ES-I3 (cell line): Measurements from ENCODE around the gene SELENON.

ENCODE experiments used
- H3K36me3 ChIP-seq: 2 replicates; pipeline ENCODE4 v1.6.1; 2013; ENCODE audit warnings: mild to moderate bottlenecking, low read length, control low read depth, moderate library complexity; ENCODE audit not compliant: insufficient read depth
- H3K4me1 ChIP-seq: 2 replicates; pipeline ENCODE4 v1.6.1; 2013; ENCODE audit warnings: mild to moderate bottlenecking, control low read depth, low read length; ENCODE audit not compliant: insufficient read depth
- H3K9ac ChIP-seq: 2 replicates; pipeline ENCODE4 v1.6.1; 2013; ENCODE audit warnings: low read depth, mild to moderate bottlenecking, low read length, moderate library complexity
- H3K9me3 ChIP-seq: 2 replicates; pipeline ENCODE4 v1.6.1; 2013; ENCODE audit warnings: mild to moderate bottlenecking, low read length, moderate library complexity; ENCODE audit not compliant: control insufficient read depth, insufficient read depth

Gene SELENON

DNA sequence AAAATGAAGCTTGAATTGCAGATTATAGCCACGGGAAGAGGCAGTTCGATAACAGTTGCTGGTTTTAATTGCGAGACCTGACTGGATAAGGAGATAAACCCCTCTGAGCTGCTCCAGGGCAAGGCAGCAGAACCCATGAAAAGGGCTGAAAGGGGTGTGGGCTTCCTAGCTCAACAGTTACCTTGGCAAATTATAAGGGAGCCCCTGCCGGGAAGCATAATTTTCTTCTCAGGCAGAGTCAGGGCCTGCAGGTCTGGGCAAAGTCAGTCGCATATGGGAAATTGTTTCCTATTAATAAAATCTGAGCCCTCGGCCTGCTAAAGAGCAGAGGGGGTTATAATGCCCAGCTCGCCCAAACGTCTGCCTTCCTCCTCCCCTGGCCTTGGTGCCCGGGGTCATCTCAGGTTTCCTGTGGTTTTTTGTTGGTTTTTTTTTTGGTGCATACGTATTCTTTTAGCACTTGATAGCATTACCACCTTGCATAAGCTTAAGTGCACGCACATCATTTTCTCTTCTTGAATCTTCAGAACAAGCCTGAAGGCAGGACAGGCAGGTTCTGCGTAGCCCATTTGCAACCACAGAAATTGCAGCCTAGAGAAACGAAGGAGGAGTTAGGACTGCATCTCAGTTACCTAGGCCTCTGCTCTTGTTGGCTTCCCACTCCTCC, 33.9 kb upstream of the SELENON start:
- H3K9me3 ChIP-seq: no peaks in the 10 kb centered on the region
- no peak overlapping the region for H3K9ac ChIP-seq
- peaks cover 8% of the 10 kb centered on the region; the same call in 1 of the 2 replicates for H3K4me1 ChIP-seq
- no peaks in the 10 kb centered on the region; the same call in 1 of the 2 replicates for H3K36me3 ChIP-seq

DNA sequence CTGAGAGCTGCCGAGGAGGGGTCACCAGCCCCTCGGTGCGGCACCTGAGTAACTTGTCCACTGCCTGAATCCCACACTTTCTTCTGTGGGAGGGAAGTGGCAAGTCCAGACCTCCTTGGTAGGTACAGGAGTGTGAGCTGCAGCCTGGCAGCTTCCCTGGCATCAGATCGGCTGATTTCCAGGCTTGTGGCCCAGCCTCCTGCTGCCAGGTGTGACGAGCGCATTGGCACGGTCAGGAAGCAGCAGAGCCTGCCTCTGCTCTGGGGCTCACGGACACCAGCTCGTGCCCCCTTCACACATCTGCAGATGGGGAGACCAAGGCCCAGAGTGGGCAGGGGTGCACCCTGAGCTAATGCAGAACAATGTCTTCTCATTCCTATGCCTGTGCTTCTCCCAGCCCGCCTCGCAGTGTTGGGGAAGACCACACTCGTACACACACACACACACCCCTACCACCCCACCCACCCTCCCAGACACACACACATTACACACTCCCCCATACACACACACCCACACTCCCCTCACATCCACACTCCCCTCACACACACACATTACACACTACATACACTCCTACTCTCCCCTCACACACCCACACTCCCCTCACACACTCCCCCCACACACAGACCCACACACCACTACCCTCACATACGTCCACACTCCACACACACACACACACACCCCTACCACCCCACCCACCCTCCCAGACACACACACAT, 33.1 kb upstream of the SELENON start:
- H3K9ac ChIP-seq: no peak overlapping the region
- peaks cover 8% of the 10 kb centered on the region; the same call in 1 of the 2 replicates for H3K4me1 ChIP-seq
- H3K36me3 ChIP-seq: no peaks in the 10 kb centered on the region; the same call in 1 of the 2 replicates
- no peaks in the 10 kb centered on the region for H3K9me3 ChIP-seq

DNA sequence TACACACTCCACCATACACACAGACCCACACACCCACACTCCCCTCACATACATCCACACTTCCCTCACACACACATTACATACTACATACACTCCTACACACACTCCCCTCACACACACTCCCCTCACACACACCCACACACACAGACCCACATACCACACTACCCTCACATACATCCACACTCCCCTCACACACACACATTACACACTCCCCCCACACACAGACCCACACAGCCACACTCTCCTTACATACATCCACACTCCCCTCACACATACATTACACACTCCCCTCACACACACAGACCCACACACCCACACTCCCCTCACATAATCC, 32.6 kb upstream of the SELENON start:
- Histone ChIP-seq H3K36me3 (no peaks in the 10 kb centered on the region; the same call in 1 of the 2 replicates), H3K9ac (no peak overlapping the region), H3K4me1 (peaks cover 8% of the 10 kb centered on the region; the same call in 1 of the 2 replicates), H3K9me3 (no peaks in the 10 kb centered on the region)

DNA sequence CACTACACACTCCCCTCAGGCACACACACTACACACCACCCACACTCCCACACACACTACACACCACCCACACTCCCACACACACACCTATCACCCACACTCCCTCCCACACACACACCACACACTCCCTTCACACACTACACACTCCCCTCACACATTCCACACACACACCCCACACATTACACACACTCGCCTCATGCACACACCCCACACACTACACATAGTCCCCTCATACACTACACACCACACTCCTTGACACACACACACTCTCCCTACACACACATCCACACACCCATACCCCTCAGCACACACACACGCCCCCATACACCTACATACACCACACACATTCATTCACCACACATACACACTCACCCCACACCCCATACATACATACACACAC, 31.0 kb upstream of the SELENON start:
- no peaks in the 10 kb centered on the region for H3K9me3 ChIP-seq
- no peak overlapping the region for H3K9ac ChIP-seq
- H3K4me1 ChIP-seq: peaks cover 18% of the 10 kb centered on the region
- no peaks in the 10 kb centered on the region; the same call in 1 of the 2 replicates for H3K36me3 ChIP-seq

DNA sequence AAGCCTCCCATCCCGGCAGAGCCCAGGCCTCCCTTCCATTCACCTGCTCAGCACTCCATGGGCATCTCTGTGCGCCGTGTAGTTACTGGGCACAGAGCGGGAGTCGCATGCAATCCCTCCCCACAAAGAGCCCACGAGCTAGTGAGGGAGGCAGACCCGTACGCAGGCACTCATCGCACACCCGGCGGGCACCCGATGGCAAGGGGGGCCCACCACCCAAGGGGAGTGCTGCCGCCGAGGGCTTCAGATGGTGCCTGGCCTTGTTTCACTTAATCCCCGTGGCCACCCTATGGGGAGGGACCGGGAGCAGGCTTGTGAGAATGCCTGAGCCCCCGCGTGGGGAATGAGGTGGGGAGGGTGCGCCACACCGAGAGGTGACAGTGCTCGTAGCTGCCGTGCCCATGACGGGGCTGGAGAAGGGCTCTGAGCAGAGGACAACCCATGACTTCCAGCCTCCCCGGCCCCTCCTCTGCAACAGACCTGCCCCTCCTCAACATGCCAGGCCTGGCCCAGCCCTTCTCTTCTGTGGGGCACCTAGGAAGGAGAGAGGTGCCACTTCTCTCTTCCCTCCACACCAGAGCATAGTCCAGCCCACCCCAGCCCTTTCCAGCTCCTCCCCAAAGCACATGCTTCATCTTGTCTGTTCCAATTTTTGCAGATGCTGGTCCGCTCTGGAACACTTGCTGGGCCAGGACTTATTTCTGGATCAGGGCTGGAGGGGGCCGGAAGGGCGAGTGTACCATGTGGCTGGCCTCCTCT, 30.2 kb upstream of the SELENON start:
- no peak overlapping the region for H3K9ac ChIP-seq
- no peaks in the 10 kb centered on the region for H3K9me3 ChIP-seq
- peaks cover 21% of the 10 kb centered on the region for H3K4me1 ChIP-seq
- no peaks in the 10 kb centered on the region; the same call in 1 of the 2 replicates for H3K36me3 ChIP-seq

DNA sequence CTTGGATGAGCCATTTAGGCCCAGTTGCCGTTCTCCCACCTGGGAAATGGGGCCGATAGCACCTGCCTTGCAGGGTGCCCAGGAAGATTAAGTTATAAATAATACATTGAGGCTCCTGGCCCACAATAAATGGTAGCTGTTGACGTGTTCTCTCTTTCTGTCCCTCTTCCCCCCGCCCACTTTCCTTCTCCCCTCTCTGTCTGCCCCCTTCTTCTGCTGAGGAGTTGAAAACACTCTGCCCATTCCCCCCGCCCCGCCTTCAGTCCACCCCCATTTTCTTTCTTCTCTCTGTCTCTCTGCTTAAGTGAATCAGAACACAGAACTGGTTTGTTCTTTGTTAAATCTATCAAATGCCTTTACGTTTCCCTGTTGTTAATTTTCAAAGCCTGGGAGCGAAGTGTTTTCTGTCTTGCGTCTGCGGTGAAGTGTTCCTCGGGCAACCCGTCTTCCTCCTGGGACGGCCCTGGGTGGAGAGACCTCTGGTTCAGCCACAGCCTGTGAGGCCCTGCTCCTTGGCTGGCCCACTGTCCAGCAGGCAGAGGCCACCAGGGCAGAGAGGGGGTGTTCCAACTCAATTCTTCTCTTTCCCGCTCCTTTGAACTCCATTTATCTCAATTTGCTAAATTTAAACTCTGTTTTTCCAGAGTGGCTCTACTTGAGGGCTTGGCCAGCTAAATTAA, 29.3 kb upstream of the SELENON start:
- Histone ChIP-seq H3K9me3 (no peaks in the 10 kb centered on the region), H3K4me1 (peaks cover 16% of the 10 kb centered on the region), H3K36me3 (no peaks in the 10 kb centered on the region), H3K9ac (no peak overlapping the region)

DNA sequence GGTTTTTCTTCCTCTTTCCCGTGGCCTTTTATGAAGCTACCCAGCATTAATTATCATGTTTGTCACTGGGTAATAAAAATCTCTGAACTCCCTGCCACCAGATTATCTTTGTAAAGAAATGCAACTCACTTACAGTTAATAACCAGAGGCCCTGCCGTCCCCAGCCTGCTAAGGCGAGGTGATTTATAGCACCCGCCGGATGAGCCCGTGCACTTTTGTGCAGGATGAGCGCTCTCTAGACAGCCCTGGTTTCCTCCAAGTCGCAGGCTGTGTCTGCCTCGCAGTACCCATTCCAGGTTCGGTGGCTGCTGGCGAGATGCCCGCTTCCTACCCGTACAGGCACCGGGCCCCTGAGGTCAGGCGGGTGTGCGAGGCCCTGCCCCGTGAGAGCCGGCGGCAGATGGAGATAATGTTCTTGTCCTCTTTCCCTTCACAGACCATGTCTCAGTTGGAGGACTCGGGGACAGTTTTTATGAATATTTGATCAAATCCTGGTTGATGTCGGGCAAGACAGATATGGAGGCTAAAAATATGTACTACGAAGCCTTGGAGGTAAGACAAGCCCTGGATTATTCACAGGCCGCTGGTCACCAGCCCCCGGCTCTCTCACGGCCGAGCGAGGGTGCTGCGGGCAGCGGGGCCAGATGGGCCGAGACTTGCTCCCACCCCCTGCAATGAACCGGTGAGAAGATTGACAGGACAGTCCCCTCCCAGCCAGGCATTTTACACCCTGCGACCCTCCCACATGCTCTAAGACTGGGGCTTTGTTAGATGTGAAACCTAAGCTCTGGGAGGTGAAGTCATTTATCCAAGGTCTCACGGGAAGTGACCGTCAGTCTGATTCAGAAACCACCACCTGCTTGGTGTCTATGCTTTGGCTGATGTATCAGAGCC, 28.5 kb upstream of the SELENON start:
- Histone ChIP-seq H3K9ac (no peak overlapping the region), H3K9me3 (no peaks in the 10 kb centered on the region), H3K4me1 (peaks cover 13% of the 10 kb centered on the region), H3K36me3 (no peaks in the 10 kb centered on the region)

- Histone ChIP-seq H3K9ac (no peak overlapping the region), H3K9me3 (no peaks in the 10 kb centered on the region), H3K4me1 (peaks cover 13% of the 10 kb centered on the region), H3K36me3 (no peaks in the 10 kb centered on the region)
Observed at GRCh38 chr1:25772164-25772563, 27.8 kb upstream of the SELENON start.

GRCh38 chr1:25772692-25773245, 27.2 kb upstream of the SELENON start:
- Histone ChIP-seq H3K36me3 (no peaks in the 10 kb centered on the region), H3K4me1 (peaks cover 13% of the 10 kb centered on the region), H3K9ac (no peak overlapping the region), H3K9me3 (no peaks in the 10 kb centered on the region)

DNA sequence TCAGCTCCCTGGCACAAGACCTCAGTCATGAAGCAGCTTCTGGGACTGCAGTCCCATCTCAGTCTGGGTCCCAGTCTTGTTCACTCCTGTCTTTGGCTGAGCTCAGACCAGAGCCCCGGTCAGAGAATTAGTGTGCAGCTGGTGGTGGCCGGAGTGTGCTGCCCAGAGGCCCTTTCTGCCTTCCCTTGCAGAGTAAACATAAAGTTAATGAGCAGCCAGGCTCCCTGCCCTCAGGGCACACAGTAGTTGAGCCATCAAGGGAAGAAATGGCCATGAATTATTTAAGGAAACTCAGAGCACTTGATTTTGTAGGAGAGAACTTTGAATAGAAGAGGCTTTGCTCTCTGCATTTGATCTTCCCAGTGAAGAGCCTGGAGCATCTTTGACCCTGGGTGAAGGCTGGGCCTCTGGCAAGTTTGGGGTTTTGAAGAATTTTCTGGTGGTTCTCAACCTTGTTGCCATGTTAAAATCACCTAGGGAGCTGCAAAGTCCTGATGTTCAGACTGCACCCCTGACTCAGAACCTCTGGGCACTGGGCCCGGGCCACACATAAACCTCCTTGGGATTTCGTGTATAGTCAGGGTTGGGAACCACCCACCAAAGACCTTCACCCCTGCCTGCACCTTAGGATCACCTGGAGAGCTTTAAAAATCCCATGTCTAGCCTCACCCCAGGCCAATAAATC, 26.4 kb upstream of the SELENON start:
- no peaks in the 10 kb centered on the region for H3K36me3 ChIP-seq
- H3K4me1 ChIP-seq: peaks cover 13% of the 10 kb centered on the region
- no peak overlapping the region for H3K9ac ChIP-seq

GRCh38 chr1:25774206-25774803, 25.7 kb upstream of the SELENON start:
- Histone ChIP-seq H3K9ac (no peak overlapping the region), H3K4me1 (peaks cover 13% of the 10 kb centered on the region), H3K9me3 (no peaks in the 10 kb centered on the region), H3K36me3 (no peaks in the 10 kb centered on the region)

More for the DNA sequence above, 26.4 kb upstream of the SELENON start:
- H3K9me3 ChIP-seq: no peaks in the 10 kb centered on the region

DNA sequence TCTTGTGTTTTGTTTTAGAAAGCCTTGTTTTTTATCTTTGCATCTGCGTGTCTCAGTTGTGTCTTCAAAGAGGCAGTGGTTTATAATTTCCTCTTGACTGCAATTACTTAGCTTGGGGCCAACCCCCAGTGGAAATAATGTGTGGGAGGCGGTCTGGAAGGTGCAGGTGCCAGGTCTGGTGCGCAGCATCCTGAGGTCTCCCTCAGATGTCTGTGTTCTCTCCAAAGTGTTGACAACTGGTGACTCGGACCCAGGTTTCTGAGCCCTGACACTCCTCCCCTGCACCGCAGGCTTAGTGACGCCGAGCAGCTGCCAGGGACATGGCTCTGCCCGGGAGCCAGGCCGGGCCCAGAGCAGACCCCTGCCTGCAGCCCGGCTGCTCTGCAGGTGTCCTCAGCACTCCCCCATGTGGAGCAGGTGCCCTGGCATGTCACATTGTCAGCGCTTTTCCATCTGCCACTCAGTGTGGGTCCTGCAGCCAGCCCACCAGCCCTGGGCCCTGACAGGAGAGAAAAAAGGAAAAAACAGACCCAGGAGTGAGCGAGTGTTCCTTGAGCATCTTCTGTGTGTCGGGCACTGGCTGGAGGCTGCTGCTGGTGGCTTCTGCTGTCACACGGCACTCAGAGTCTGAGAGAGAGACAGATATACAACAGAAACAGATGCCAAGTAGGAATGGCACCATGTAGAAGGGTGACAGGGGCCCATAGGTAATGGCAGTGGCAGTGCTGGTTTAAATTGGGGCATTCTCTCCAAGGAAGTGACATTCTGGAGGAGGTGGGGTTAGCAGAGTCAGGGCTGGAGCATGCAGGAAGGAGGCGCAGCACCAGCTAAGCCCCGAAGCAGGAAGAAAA, 24.8 kb upstream of the SELENON start:
- Histone ChIP-seq H3K4me1 (peaks cover 21% of the 10 kb centered on the region), H3K9ac (no peak overlapping the region), H3K36me3 (no peaks in the 10 kb centered on the region), H3K9me3 (no peaks in the 10 kb centered on the region)
